Hepatic stellate cell (primary cell): ENCODE results near the gene NLGN4X.

ENCODE experiments used
- DNase-seq: peaks from one replicate; pipeline ENCODE4 v3.0.0; 2011; ENCODE audit warnings: low spot score

The NLGN4X gene

DNA sequence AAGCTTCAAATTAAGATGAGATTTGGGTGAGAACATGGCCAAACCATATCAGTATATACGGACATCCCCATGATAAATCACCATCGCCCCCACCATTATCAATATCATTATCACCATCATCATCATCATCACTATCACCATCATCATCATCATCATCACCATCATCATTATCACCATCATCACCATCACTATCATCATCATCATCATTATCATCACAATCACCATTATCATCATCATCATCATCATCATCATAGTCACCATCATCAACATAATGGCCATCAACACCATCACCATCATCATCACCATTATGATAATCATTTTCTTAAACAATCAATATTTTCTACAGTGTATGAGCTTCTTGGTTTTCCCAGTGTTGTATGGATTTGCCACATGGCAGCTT, 360.9 kb downstream of the NLGN4X start:
- no peak for DNase-seq

DNA sequence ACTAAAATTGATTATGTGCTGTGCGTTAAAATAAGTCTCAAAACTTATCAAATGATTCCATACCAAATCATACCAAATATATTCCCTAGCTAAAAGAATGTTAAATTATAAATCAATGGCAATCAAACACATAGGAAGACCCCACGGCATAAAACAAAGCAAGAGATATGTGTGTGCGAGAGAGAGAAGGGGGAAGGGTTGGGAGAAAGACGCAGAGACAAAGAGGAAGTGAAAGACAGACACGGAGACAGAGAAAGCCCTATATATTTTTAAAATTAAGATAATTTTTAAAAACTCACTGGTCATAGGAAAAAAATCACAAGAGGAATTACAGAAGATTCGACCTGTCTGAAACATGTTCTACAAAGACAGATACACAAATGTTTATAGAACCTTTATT, 371.4 kb downstream of the NLGN4X start:
- DNase-seq = no peak

DNA sequence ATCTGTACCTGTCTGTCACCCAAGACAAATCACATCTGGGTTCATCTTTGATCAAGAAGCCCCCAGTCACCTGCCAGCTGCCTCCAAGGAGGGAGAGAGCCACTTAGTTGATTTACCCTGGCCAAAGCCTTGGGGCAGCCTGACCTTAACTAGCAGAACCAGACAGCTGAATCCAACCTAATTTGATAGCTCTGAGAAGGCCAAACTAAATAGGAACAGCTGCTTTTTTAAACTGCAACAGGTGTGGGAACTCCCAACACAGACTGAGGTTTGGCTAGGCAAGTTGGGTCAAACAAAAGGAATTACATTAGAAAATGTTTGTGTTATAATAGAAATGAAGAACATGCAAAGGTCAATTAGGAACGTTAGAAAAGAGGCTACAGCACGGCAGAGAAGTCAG, 375.7 kb downstream of the NLGN4X start:
- no peak for DNase-seq

DNA sequence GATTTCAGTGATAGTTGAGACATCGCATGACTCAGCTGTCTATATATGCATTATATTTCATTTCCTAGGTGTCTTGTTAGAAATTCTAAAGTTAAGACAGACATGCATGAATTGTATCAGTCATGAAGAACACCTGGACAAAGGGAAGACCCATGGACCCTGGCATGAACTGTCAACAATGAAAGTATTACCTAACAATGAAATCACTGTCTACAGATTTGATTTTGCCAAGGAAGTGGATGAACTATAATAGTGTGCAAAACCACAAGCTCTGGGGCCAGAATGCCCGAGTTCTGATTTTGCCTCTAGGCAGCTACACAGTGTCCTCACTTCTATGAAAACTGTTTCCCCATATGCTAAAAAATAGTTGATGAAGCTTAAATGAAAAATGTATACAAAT, 386.1 kb downstream of the NLGN4X start:
- no peak for DNase-seq
